Daoy (cell line): Measurements from ENCODE around the gene ARID3C. TPM values are rescaled to one million over a fixed set of nuclear protein-coding genes. Genes with fewer than 3 reads are reported as not detected.

Experiments used
- DNase-seq: peaks from one replicate; pipeline ENCODE4 v3.0.0-alpha.2; 2015; ENCODE audit warnings: low read depth
- total RNA-seq: library from RNA; depleted of rRNA; stranded (reverse); fragments of >200 nt; shearing (Covaris generic); gene quantifications from 2 replicates; pipeline ENCODE4 v1.2.3, GENCODE V29; 2014

Gene ARID3C
- total RNA-seq, 1 experiment from 2014 or later = not detected

DNA sequence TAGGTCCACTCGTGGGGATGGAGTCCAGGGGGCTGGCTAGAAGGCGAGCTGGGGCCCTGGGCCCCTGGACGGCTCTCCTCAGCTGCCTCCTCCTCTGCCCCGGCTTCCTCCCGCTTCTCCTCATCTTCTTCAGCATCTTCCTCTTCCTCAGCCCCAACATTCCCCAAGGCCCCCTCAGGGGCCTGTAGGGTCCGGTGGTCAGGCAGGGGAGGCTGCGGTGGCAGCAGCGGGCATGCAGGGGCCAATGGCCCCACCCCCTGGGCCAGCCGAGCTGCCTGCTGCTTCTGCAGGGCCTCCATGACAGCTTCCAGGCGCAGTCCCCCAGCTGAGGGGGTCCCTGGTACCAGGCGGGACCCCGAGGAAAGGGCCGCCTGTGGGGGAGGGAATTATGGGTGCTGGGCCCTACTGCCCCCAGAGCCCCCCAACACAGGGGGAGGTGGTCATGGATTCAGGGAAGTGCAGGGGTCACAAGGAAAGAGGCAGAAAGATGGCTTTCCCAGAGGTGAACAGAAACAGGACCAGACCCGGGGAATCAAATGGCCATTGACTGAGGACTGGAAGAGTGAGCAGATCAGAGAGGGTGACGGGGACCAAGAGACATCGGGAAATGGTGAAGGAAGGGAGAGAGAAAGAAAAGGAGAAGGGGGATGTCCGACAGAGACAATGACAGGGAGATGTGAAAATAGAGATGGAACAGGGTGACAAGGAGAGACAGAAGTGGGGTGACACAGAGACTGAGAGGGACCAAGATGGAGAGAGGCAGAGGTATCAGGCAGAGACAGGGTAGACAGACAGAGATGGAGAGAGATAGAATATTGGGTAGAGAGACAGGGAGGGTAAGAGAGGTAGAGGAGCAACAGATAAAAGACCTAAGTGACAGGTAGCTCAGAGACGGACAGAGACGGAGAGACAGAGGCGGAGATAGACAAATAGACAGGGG is 880 bp downstream of the ARID3C start:
- DNase-seq = no peak

DNA sequence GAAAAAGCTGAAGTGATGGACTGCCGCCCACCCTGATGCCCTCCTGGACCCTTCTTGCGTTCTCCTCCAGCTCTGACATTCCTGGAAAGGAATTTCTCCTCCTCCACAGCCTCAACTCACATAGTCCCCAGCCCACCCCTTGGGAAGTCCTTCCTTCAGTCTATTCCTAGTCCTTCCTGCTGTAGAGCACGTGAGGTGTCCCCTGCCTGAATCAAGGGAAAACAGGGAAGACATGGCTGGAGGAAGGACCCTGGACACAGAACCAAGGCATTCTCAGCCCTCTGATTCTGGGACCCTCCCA is 3.7 kb downstream of the ARID3C start:
- no peak for DNase-seq

DNA sequence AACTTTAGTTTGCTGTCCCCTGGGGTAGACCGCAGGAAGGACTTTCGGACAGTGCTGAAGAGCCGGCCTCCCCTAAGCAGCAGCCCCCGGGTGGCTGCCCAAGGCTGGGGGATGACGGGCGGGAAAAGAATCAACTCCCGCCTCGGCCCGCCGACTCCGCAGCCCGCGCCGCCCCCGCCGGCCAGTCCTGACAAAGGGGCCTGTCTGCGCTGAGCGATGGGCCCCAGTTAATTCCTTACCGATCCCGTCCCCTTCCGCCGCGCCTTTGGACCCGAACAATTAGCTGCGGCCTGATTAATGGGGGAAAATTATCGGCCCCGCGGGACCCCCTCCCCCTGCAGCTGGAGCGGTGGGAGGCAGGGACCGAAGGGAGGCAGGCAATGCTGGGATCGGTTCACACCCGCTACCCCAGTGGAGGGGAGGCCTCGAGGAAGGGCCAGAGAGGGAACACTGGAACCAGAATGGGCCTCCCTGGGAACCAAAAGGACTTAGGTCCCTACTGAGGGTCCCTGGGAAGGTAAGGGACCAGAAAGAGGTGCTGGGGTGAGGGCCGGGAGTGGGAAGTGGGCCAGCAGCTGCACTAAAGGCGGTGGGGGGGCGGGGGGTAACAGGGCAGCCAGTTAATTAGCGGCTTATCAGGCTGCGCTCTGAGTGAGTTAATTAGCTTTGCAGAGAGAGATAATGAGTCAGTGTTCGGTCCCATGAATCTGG is 4.2 kb downstream of the ARID3C start:
- no peak for DNase-seq

DNA sequence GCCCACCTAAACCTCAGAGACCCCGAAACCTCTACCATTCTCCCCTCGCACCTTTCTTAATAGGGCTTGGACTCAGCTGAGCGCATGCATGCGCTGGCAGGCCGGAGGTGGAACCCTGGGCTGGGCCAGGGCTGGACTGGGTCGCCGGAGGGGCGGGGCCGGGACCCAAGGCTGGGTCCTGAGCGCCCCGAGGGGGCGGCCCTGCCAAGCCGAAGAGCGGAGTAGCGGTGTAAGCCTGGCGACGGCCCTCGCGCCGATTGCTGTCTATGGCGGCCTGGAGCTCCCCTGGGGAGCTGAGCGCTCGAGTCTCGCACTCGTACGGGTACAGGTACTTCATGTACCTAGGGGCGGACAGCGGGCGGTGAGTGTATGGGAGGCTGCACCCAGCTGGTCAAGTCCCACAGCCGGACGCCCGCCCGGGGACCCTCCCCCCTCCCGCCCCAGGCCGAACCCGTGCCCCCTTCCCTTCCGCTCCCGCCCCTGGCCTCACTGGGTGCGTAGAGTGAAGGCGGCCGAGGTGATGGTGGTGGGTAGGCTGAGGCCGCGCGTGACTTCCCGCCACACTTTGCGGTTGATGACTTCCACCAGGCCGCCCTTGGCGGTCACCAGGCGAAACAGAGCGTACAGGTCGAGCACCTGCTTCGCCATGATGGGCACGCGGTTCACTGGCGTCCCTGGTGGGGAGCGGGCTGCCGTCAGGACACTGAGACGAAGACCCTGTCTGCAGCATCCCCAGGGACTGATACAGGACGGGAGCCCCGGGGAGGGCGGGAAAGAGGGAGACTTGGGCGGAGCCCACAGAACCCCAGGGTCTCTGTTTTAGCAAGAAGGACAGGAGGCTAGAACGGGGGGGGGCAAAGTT is 5.3 kb downstream of the ARID3C start:
- no peak for DNase-seq

DNA sequence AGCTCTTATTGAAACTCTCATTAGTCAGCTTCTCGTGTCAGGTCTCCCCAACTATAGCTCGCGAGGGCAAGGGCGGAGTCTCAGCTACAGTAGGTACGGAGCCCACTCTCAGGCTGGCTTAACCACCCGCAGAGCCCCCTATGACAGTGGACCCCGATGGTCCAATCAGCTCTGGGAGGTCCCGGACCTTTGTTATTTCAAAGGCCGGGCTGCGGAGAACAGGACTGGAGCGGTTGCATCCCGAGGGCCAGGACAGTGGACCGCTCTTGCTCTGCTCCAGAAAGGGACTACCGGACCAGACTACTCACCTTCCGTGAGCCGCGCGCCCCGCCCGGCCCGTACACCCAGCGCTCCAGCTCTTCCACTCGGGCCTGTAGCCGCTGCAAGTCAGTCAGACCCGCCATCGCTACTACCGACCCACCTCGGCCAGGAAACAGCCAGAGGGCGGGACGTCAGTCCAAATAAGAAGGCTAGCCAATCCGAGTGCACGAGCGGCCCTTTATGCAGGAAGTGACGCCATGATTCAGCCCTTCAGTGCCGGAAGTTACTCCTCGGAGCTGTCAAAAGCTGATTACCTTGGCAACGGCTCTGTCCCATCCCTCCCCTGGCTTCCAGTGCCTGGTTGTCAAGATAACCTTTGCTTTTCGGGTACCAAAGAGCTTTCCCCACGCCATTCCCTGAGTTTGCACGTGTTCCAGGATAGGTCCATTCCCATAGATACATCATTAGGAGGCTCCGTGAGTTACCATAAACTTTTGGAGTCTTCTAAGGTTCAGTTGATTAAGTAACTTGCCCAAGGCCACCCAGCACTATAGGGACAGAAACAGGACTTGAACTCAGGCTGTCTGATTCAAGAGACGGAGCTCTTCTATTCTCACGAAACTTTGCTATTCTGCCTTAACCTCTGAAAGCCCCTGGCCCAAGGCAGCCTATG is 8.5 kb downstream of the ARID3C start, which contains the start of gene DCTN3:
Gene DCTN3, minus strand, starts transcription at position 435 of the 934 bp plus-strand sequence. Its CDS starts 31 bp downstream, at position 404.
- DNase-seq = peak; percentile 97

DNA sequence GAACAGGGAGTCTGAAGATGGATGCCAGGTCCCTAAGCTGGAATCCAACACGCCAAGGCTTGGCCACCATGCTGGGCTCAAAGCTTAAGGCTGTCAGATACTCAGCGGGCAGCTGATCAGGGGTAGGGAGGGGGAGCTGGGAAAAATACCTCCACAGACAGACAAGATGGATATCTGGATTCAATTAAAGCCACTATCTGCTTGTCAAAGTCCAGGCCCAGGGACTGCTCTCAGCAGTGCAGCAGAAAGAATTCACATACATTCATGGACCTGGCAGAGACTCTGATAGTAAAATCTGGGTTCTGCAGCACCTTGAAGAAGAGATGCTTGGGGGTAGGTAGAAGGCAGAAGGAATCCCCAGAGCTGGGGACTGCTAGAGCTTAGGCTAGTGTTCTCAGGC is 13.7 kb downstream of the ARID3C start:
- DNase-seq = no peak

DNA sequence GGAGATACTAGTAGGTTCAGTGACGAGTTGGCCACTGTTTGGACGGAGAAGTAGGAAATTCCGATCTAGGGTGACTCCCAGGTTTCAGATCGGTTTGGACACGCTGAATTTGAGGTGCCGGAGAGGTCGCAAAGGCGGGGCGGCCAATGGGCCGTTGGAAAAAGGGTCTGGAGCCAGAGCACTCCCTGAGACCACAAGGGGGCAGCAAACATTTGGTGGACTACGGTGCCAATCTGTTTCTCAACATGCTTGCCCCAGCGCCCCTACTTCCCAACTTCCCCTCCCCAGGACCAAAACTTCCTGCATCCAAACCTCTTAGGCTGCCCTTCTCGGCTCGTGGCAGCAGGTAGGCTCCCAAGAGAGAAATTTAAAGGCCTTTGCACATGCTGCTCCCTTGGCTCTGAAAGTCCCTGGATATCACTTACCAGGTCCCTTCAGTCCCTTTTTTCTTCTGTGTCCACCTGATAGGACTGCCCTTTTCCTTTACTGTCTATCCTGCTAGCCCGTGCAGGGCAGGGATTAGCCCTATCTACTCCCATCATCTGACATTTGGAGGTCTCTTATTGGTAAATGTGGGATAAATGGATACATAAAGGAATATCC is 16.0 kb downstream of the ARID3C start:
- DNase-seq = peak; percentile 86

DNA sequence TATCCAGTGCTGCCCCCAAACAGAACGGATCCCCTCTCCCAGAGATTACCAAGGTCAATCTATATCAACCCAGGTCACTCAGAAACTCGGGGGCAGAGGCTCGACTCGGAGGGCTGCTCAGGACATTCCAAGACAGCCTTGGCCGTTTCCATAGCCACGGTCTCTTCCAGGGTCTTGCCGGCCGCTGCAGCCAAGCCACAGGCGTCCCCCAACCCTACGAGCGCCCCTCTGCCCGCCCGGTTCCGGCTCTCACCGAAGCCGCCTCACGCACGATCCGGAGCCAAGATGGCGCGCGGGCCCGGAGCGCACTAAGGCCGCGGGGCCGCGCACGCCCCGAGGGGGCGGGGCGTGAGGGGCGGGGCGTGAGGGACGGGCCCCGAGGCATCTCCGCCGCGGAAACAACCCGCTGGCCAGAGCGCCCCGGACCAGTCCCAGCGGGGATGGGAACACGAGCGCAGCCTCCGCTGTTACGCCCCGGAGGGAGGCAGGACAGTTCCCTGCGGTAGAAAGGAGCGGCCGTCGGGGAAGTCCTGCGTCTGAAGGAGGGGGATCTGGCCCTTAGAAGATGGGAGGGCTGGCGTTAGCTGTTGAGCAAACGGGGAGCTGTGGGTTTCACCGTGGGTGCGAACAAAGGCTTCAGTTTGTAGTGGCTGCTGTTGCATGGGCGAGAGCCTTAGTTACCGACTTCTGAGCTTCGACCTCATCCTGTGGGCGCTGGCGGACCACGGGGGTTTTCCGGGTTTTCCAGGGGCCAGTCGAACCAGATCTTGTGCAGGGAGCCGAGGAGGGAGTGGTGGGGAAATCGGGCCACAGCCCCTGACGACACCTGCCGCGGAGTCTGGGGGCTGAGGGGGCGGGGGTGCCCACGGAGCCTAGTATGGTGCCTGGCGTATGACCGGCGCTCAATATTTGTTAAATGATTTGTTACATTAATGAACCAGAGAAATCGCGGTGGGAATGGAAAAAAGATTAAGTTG is 16.8 kb downstream of the ARID3C start, which contains the start of gene RPP25L:
Gene RPP25L, minus strand, starts transcription at position 287 of the 977 bp plus-strand sequence. CDS start 801 bp downstream, outside the sequence.
- DNase-seq = peak; percentile 93

DNA sequence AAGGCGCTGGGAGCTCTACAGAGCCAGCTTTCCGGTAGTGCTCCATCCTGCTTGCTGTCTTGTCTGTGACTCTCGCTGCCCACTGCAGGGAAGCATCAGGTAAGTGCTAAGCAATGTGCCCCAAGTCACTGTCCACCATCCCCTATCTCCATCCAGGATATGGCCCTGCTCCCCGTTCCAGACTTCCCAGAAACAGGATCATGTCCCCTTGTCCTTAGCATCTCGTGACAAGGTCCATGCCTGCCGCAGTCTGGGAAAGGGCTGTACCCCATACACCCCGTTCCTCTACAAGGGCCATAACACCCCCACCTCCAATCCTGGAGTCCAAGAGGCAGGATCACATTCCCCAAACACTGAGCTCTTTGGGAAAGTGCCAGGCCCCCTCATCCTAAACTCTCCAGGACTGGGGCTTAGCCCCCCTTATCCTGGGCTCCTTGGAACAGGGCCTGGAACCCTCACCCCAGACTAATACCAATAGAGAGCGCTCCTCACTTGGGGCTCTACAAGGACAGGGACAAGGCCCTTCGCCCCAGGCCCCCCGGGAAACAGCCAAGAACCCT is 17.5 kb downstream of the ARID3C start:
- no peak for DNase-seq

DNA sequence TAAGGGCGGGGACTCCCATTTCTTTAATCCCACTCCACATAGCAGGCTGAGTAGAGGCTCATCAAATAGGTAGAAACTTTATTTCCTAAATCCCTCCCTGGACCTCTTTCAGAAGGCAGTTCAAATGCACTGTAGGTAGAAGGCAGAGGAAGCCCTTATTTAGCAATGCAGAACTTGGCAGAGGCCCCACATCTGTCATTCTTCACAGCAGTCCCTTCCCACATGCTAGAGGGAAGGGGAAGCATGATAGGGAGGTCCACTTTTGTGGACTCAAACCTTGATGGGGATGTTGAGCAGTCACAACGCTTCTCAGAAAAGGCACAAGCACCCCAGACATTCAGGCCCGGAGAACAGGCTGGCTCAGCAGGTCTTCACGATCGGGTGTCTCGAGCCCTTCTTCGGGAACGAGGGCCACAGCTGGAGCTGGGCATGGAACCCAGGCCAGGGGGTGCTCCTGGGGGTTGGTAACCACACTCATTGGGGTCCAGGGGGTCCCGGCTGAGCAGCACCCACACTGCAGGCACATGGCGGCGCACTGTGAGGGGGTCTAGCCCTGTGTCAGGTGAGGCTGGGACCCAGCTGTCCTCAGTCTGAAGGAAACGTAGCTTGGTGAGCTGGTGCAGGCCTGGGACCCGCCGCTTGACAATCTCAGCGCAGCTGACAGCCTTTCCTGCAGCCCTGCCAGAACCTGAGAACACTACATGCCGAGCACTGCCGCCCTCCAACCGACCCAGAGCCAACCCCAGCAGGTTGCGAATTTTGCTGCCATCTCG is 18.2 kb downstream of the ARID3C start:
- DNase-seq = no peak

DNA sequence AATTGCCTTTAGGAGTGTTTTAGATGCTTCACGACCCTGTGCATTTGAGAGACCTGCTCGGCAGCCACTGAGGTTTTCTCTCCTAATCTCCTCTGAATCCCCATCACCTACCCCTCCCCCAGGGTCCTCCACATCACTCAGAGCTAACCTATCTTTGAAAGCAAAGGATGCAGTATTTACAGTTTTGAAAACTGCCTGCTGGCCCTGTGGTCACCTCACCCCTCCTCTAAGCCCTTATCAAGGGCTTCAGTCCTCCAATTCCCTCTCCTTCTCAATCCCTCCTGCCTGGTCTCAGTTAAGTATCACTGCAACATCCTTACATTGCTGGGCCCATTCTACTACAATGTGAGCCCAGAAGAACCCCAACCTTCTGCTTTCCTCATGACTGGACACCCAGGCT is 21.5 kb downstream of the ARID3C start:
- DNase-seq = no peak

DNA sequence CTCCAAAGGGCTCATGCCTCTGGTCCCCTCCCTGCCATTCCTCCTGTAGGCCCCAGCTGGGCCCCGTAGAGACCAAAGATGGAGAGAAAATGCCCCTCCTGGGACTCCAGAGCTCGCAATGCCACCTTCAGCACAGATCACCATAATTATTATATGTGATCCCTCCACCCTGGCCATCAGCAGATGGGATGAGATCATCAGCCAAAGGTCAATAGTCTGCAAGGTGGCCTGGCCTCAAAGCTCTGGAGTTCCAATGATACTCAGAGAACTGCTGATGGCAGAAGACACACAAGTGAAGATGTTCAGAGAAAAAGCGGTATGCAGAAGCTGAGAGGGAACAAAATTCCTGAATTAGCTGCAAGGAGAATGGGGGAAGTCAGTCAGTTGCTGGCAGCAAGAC is 22.0 kb downstream of the ARID3C start:
- no peak for DNase-seq

DNA sequence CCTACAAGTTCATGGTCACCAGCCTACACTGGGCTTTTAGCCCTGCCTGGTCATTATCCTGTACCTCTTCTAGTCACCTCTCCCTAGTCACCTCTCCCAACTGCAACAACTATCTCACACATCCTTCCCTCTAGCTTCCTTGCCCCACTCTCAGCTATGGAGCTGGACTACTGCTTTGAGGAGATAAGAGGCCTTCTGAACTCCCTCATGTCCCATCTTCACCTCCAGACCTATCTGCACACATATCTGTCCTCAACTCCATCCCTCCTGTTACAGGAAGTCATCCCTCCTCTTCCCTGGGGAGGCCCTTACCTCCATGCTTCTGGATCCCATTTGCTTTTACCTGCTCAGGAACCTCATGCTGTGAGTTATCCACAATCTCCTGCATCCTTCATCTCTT is 22.7 kb downstream of the ARID3C start:
- no peak for DNase-seq

DNA sequence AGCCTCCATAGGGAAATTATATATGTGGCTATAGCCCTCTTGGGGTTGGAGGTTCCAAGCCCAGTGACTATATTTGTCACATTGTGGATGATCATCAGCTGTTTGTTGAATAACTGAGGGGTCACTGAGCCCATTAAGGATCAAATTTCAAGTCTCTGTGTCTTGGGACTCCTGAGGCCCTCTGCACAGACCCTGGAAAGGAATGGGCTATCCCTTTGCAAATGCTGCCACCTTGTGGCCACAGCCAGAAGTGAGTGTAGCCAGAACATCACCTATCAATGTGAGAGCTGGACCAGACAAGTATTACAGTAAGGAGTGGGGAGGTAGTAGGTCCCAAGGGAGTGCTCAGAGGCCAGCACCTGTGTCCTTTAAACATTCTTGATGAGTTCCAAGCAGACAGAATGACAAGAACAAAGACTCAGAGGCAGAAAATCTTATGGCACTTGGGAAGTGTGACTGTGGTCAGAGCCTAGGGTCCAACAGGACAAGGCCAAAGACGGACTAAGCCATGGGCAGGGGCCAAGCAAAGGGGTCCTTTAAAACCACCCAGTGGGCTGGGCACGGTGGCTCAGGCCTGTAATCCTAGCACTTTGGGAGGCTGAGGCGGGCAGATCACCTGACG is 25.1 kb downstream of the ARID3C start:
- peak; percentile 79 for DNase-seq

DNA sequence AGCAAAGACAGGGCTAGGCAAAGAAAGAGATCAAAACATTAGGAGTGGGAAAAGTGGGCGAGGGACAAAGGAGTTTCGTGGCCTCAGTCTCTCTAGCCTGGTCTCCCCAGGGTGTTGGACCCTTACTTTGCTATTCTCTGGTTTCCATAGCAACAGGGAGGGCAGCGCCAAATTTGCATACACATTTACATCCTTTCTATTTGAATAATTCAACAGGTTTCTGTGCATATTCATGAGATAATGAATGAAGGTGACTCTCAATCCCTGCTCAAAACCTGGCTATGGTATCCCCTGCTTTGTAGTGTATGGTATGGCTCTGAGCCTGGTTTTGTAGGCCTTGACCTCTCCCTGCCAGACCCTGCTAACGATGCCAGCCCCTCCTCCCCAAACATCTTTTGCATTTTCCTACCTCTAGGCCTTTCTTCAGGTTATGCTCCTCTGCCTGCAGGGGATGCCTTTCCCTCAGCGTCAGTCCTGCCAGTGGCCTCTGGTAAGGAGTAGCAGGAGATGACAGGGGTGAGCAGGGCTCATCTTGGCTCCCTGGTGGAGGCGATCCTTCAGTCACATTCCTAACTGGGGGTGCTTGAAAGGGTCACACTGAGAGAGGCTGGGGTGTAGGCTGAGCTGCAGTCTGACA is 26.8 kb downstream of the ARID3C start:
- DNase-seq = no peak

DNA sequence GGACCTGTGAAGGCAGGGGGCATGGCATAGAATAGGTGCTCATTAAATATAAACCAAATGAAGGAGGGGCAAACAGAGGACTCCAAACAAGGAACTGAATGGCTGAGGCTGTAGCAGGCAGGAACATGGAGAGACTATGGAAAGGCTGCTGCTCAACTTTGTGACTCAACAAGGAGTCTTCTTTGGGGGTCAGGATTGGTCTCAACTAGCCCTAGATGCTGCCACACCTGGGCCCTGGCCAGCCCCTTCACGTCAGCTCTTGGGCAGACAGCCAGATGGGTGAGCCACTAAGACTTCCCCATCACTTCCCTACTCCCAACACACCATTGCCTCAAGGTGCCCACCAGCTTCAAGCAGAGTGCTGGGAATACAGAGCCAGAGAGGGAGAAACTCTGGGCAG is 28.0 kb downstream of the ARID3C start:
- DNase-seq = no peak

DNA sequence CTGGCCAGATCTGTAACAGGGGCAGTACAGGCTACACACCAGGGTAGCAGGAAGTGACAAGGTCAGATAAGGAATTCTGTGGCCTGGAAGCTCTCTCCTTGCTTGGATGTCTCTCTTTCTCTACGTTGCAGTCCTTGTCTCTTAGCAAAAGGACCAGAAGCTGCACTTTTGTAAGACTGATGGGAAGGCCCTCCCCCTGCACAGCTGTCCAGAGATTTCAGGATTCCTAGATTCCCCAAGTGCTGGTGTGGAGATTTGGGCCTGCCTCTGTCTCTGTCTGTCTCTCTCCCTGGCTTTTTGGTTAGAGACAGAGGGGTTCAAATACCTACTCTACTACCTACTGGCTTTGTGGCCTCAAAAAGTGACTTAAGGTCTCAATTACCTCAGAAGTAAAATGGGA is 29.3 kb downstream of the ARID3C start:
- no peak for DNase-seq
